Natural killer cell (primary cell): ENCODE data around the gene MAPK9. TPM values are rescaled to one million over a fixed set of nuclear protein-coding genes. Genes with fewer than 3 reads are reported as not detected.
"Not testable (repeated sequence)": the region's sequence is repeated elsewhere in the genome, so short reads cannot be mapped to it uniquely, and the experiment has no call there.

ENCODE experiments used
- ATAC-seq, 3 donors: fragments of 150-1000 bp in 2 of 3; fragments of 200-7000 bp in 1 of 3; cut with Tn5 transposase; 1 replicate in 1 of 3; 2 replicates in 2 of 3; pipeline ENCODE4 v1.10.0; 2021; ENCODE audit warnings: mild to moderate bottlenecking in 2 of 3, moderate library complexity in 2 of 3
- DNase-seq, 2 donors: peaks; one replicate each; pipeline versions ENCODE4 v3.0.0 to v3.0.0-alpha.2; 2013 to 2021; ENCODE audit warnings: mixed read lengths in 1 of 2
- H3K27ac ChIP-seq: one replicate; pipeline ENCODE4 v1.5.1; 2013; ENCODE audit warnings: mild to moderate bottlenecking, low read length
- H3K27me3 ChIP-seq: one replicate; pipeline ENCODE4 v1.6.1; 2013; ENCODE audit warnings: low read length; ENCODE audit not compliant: control insufficient read depth, insufficient read depth
- H3K36me3 ChIP-seq: one replicate; pipeline ENCODE4 v1.6.1; 2013; ENCODE audit warnings: low read length; ENCODE audit not compliant: control insufficient read depth, insufficient read depth
- H3K4me1 ChIP-seq: one replicate; pipeline ENCODE4 v1.6.1; 2013; ENCODE audit warnings: low read length; ENCODE audit not compliant: control insufficient read depth, insufficient read depth
- H3K4me3 ChIP-seq: one replicate; pipeline ENCODE4 v1.5.1; 2013; ENCODE audit warnings: low read length
- H3K9me3 ChIP-seq: one replicate; pipeline ENCODE4 v1.6.1; 2013; ENCODE audit warnings: low read length; ENCODE audit not compliant: control insufficient read depth, insufficient read depth
- H3K27ac Mint-ChIP-seq, 2 donors: one replicate each; pipeline ENCODE4 v1.8.0; 2022; ENCODE audit warnings: mild to moderate bottlenecking in 2 of 2, mixed read lengths in 2 of 2, moderate library complexity in 1 of 2
- H3K27me3 Mint-ChIP-seq, 2 donors: one replicate each; pipeline ENCODE4 v1.8.0; 2022; ENCODE audit warnings: low read depth in 2 of 2, mixed read lengths in 2 of 2
- H3K36me3 Mint-ChIP-seq: one replicate; pipeline ENCODE4 v1.8.0; 2022; ENCODE audit warnings: mixed read lengths
- H3K4me1 Mint-ChIP-seq, 2 donors: one replicate each; pipeline ENCODE4 v1.8.0; 2022; ENCODE audit warnings: mixed read lengths in 2 of 2
- H3K4me3 Mint-ChIP-seq: one replicate; pipeline ENCODE4 v1.8.0; 2022; ENCODE audit warnings: mild to moderate bottlenecking, moderate library complexity, mixed read lengths
- H3K9me3 Mint-ChIP-seq, 2 donors: one replicate each; pipeline ENCODE4 v1.8.0; 2022; ENCODE audit warnings: mixed read lengths in 2 of 2
- WGBS: methylation state at CpG from one replicate; pipeline ENCODE4 v1.1.7; 2013; ENCODE audit warnings: missing lambda C conversion rate; ENCODE audit not compliant: insufficient coverage; 5-methylcytosine and 5-hydroxymethylcytosine counted together
- intact Hi-C: fragments of 100-400 bp; cut with micrococcal nuclease; formaldehyde crosslinking; loops from one replicate; pipeline ENCODE4 v1.14.2; 2022
- total RNA-seq, 4 donors: library from RNA; stranded (reverse); fragments of 120-200 nt in 1 of 4; gene quantifications; one replicate each; pipeline versions ENCODE4 v1.2.3 to v1.2.4, GENCODE V29; 2013 to 2022
- TF ChIP-seq, protein P1 (sequence below): fragments of 200-600 bp; IDR thresholded peaks from one replicate; pipeline ENCODE4 v1.8.0; 2022; ENCODE audit warnings: antibody characterized with exemption

MAPK9 gene
- total RNA-seq, 3 donors from 2014 or later (not counting 1 experiment from before 2014, with no cell fraction given) = 34.1 to 48.5 (median 40.4) TPM

DNA sequence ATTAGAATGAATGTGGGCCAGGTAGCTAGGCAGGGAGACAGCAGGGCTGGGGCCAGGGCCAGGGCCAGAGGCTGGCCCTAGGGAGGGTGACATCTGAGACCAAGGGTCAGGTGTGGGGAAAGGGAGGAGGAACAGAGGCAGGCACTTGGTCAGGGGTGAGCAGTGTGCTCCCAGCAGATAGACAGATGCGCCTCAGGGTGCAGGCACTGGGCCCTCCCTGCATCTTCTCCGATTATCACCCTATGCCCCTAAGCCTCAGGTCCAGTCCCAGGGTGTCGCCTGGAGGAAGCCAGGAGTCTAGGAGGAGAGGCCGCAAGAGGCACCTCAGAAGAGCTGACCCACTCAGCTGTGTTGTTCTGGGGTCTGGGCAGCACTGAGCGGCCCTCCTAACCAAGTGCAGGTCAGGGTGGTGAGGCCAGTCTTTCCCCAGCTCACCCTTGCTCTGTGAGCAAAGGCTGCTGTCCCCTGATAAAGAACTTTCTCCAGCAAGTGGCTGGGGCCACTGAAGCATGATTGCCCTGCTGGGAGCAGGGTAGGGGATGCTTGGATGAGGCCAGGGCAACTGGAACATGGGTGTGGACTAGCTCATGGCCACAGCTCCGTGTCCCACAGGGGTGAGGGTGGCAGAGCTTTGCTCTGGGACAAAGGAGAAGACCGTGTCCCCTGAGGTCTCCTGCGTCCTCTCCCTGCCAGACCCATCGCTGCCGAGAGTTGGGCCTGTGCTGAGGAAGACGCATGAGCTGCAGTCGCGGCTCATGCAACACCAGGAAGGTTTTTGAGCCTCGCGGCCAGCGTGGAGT is 80.7 kb downstream of the MAPK9 start:
- H3K9me3 Mint-ChIP-seq = no peaks in the 10 kb centered on the region
- TF ChIP-seq, protein P1, sequence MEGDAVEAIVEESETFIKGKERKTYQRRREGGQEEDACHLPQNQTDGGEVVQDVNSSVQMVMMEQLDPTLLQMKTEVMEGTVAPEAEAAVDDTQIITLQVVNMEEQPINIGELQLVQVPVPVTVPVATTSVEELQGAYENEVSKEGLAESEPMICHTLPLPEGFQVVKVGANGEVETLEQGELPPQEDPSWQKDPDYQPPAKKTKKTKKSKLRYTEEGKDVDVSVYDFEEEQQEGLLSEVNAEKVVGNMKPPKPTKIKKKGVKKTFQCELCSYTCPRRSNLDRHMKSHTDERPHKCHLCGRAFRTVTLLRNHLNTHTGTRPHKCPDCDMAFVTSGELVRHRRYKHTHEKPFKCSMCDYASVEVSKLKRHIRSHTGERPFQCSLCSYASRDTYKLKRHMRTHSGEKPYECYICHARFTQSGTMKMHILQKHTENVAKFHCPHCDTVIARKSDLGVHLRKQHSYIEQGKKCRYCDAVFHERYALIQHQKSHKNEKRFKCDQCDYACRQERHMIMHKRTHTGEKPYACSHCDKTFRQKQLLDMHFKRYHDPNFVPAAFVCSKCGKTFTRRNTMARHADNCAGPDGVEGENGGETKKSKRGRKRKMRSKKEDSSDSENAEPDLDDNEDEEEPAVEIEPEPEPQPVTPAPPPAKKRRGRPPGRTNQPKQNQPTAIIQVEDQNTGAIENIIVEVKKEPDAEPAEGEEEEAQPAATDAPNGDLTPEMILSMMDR = no peak
- Histone ChIP-seq H3K27ac (no peak overlapping the region), H3K4me3 (no peak overlapping the region), H3K9me3 (peaks cover 4% of the 10 kb centered on the region), H3K27me3 (peaks cover 18% of the 10 kb centered on the region), H3K36me3 (no peaks in the 10 kb centered on the region), H3K4me1 (peaks cover 8% of the 10 kb centered on the region)
- intact Hi-C loops = loop anchor here (5.0 kb wide), 1 partner anchor 84 kb away; no protein-coding TSS in a partner anchor
- DNase-seq (no peak), ATAC-seq (no peak)
- 95% methylated on average over 16 of the region's 16 CpGs for WGBS
- H3K27me3 Mint-ChIP-seq = peaks cover 27 to 31% of the 10 kb centered on the region in 2 donors
- H3K27ac Mint-ChIP-seq = no peak overlapping the region
- H3K4me3 Mint-ChIP-seq = no peak overlapping the region
- no peaks in the 10 kb centered on the region for H3K36me3 Mint-ChIP-seq
- H3K4me1 Mint-ChIP-seq = peaks cover 8 to 13% of the 10 kb centered on the region in 2 donors

DNA sequence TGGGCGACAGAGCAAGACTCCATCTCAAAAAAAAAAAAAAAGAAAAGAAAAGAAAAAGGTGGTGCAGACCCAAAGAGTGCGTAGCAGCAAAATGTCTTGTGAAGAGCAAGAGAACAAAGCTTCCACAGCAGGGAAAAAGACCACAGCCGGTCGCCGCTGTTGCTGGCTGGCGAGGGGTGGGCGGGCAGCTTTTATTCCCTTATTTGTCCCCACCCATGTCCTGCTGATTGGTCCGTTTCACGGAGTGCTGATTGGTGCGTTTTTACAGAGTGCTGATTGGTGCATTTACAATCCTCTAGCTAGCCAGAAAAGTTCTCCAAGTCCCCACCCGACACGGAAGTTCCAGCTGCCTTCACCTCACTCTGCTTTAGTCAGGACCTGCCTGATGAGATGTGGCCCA is 81.8 kb downstream of the MAPK9 start:
- not testable (repeated sequence) for H3K4me3 ChIP-seq, DNase-seq, H3K4me3 Mint-ChIP-seq, H3K9me3 ChIP-seq, ATAC-seq, H3K9me3 Mint-ChIP-seq, H3K36me3 Mint-ChIP-seq, H3K36me3 ChIP-seq, H3K27ac ChIP-seq, H3K4me1 ChIP-seq, H3K27ac Mint-ChIP-seq
- Mint-ChIP-seq H3K27me3 (peaks cover 27 to 38% of the 10 kb centered on the region in 2 donors), H3K4me1 (peaks cover 8 to 13% of the 10 kb centered on the region in 2 donors)
- peaks cover 18% of the 10 kb centered on the region for H3K27me3 ChIP-seq
- intact Hi-C loops = loop anchor here (5.0 kb wide), 1 partner anchor 83 kb away; no protein-coding TSS in a partner anchor
- 95% methylated on average over 12 of the region's 12 CpGs for WGBS

DNA sequence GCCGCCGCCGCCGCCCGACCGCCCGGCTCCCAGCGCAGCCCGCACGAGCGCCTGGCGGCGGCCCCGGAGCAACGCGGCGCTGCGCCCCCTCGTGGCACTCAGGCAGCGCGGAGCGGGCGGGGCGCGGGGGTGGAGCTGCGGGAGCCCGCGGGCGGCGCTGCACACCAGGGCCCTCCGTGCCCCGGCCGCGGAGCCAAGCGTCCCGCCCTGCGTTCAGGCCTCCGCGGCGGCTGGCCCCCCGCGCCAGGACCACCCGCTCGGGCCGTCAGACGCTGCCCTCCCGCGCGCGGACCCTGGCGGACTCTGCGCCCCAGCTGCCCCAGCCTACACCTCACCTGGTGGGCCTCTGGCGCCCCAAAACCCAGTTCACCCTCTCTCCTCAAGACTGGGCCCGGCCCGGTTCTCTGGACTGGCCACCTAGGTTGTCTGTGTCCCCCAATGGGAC is 82.7 kb downstream of the MAPK9 start, which contains the start of gene RASGEF1C:
TSS of gene RASGEF1C (minus strand) at position 75 of the 445 bp plus-strand sequence. CDS start 71,159 bp downstream, outside the sequence.
- TF ChIP-seq, protein P1 = peak; percentile 30
- no peaks in the 10 kb centered on the region for H3K36me3 ChIP-seq
- Mint-ChIP-seq H3K4me1 (peaks cover 8 to 13% of the 10 kb centered on the region in 2 donors), H3K4me3 (peak within 1 kb of the TSS; percentile 73), H3K27me3 (peaks cover 27 to 38% of the 10 kb centered on the region in 2 donors), H3K9me3 (no peaks in the 10 kb centered on the region), H3K36me3 (no peaks in the 10 kb centered on the region), H3K27ac (no peak within 1 kb of the TSS)
- H3K9me3 ChIP-seq = no peaks in the 10 kb centered on the region
- H3K4me1 ChIP-seq = peaks cover 8% of the 10 kb centered on the region
- peak; percentile 88 to 99 (median 99) for ATAC-seq
- DNase-seq = peak; percentile 71 to 82
- intact Hi-C loops = loop anchor here (10.0 kb wide), 1 partner anchor 106 kb away; no protein-coding TSS in a partner anchor
- no peak within 1 kb of the TSS for H3K27ac ChIP-seq
- no peak within 1 kb of the TSS for H3K4me3 ChIP-seq
- peaks cover 18% of the 10 kb centered on the region for H3K27me3 ChIP-seq
- WGBS = 6% methylated on average over 55 of the region's 55 CpGs

DNA sequence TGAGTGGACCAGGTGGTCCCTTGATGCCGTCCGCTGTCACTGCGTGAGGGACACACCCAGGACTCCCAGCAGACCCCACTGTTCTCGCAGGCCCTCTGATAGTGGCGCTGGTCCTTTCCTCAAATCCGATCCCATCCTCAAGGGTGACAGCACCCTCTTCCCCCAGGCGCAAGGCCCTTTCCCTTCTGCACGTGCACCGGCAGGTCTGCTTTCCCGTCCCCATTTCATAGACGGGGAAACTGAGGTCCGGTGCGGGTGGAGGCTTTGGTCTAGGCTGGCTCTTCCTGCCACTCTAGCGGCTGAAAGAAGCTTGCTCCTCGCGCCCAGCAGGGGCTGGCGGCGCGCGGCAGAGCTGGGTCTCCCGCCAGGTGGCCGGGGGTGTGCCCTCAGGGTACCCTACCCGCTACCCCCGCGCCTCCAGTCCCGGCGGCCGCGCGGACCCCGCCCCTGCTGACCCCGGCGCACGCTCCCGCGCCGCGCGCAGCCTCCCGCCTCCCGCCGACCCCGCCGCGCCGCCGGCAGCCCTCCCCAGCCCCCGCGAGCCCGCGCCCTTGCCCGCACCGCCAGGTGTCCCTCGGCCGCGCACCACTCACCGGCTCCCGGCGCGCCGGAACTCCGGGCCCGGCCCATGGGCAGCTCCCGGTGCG is 83.3 kb downstream of the MAPK9 start:
- H3K9me3 ChIP-seq = no peaks in the 10 kb centered on the region
- 4% methylated on average over 65 of the region's 65 CpGs for WGBS
- DNase-seq (peak in 1 of 2 donors; percentile 17), ATAC-seq (peak in 2 of 3 donors; percentile 27 to 32)
- intact Hi-C loops = loop anchor here (10.0 kb wide), 1 partner anchor 106 kb away; no protein-coding TSS in a partner anchor
- no peaks in the 10 kb centered on the region for H3K36me3 ChIP-seq
- Mint-ChIP-seq H3K4me3 (peak overlapping the region; percentile 73), H3K27me3 (peaks cover 27 to 38% of the 10 kb centered on the region in 2 donors), H3K27ac (no peak overlapping the region), H3K36me3 (no peaks in the 10 kb centered on the region), H3K9me3 (no peaks in the 10 kb centered on the region), H3K4me1 (peaks cover 8 to 13% of the 10 kb centered on the region in 2 donors)
- TF ChIP-seq, protein P1 = no peak
- H3K27me3 ChIP-seq = peaks cover 18% of the 10 kb centered on the region
- H3K27ac ChIP-seq = no peak overlapping the region
- no peak overlapping the region for H3K4me3 ChIP-seq
- peaks cover 8% of the 10 kb centered on the region for H3K4me1 ChIP-seq
